Erythroblast (primary cell): Measurements from ENCODE around the gene CCDC196.

Experiments used
- GATA1 ChIP-seq: IDR thresholded peaks from 2 replicates; pipeline ENCODE4 v1.6.1; 2011; ENCODE audit warnings: low read depth, mild to moderate bottlenecking, control low read depth, low read length, moderate library complexity
- POLR2A ChIP-seq: IDR thresholded peaks from 2 replicates; pipeline ENCODE4 v1.6.1; 2011; ENCODE audit warnings: mild to moderate bottlenecking, low read length

DNA sequence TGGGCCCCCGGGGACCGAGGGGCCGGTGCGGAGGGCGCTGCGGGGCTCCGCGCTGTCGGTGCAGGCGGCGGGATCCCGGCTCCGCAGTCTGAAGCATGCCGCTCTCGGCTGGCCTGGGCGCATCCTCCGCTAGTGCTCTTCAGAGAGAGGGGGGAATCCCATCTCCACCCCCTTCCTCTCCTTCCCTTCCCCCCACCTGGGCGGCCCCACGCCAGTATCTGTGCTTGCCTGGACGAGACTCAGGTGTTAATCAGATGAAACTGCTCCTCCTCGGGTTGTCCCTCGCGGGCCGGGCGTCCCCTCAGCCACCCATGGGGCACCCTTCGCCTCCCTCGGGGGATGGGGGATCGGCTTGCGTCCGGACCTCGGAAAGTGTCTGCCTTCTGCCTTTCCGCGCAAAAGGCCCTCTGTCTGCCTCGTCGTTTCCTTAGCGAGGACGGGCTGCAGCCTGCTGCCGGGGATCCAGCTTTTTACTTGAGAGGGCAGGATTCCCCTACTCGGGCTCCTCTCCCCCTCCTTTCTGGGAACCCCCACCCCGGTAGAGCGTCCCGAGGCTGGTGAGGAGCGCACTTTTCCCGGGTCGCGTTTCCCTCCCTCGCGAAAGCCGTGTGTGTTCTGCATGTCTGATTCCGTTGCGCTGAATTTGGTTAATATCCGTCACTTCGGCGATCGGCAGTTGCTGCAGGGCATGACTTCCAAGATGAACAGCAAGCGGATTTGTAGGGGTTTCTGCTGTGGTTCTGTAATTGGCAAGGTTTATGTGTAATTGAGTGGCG lies 22.9 kb downstream of the CCDC196 start:
- no peak for TF ChIP-seq POLR2A
- no peak for TF ChIP-seq GATA1
